Neural cell (in vitro differentiated cells): Measurements from ENCODE around the gene NPTXR. TPM values are rescaled to one million over a fixed set of nuclear protein-coding genes. Genes with fewer than 3 reads are reported as not detected.

Experiments used
- H2AFZ ChIP-seq: fragments of 200-600, 300-800 bp; sonication (generic), shearing (Covaris generic); 2 replicates; pipeline ENCODE4 v1.6.0; 2014; ENCODE audit warnings: low read depth, mild to moderate bottlenecking, antibody characterized with exemption, low read length, moderate library complexity
- H3F3A ChIP-seq: fragments of 200-600 bp; shearing (Covaris generic); 2 replicates; pipeline ENCODE4 v1.6.1; 2016; ENCODE audit warnings: mild to moderate bottlenecking, moderate library complexity, mixed read lengths, antibody characterized with exemption, low read length; ENCODE audit not compliant: insufficient read depth, poor library complexity, severe bottlenecking
- H3K27ac ChIP-seq: fragments of 200-600, 300-800 bp; sonication (generic), shearing (Covaris generic); 2 replicates; pipeline ENCODE4 v1.5.1; 2014; ENCODE audit warnings: mild to moderate bottlenecking, low read length, moderate library complexity
- H3K27me3 ChIP-seq: fragments of 300-800, 200-600 bp; sonication (generic), shearing (Covaris generic); 2 replicates; pipeline ENCODE4 v1.6.0; 2014; ENCODE audit warnings: mild to moderate bottlenecking, low read depth, low read length, moderate library complexity; ENCODE audit not compliant: insufficient read depth
- H3K36me3 ChIP-seq: fragments of 300-800, 200-600 bp; sonication (generic), shearing (Covaris generic); 2 replicates; pipeline ENCODE4 v1.5.1; 2014; ENCODE audit warnings: mild to moderate bottlenecking, antibody characterized with exemption, low read length, moderate library complexity; ENCODE audit not compliant: insufficient read depth
- H3K4me2 ChIP-seq: fragments of 300-800, 200-600 bp; sonication (generic), shearing (Covaris generic); 2 replicates; pipeline ENCODE4 v1.6.0; 2014; ENCODE audit warnings: mild to moderate bottlenecking, low read length
- H3K4me3 ChIP-seq: fragments of 300-800, 200-600 bp; sonication (generic), shearing (Covaris generic); 2 replicates; pipeline ENCODE4 v1.5.1; 2014; ENCODE audit warnings: mild to moderate bottlenecking, low read length, moderate library complexity
- H3K79me2 ChIP-seq: fragments of 200-600 bp; shearing (Covaris generic); replicated peaks from 2 replicates; pipeline ENCODE4 v1.6.0; 2014; ENCODE audit warnings: mild to moderate bottlenecking, low read length, moderate library complexity; ENCODE audit not compliant: insufficient read depth
- H3K9ac ChIP-seq: fragments of 300-800, 200-600 bp; sonication (generic), shearing (Covaris generic); 2 replicates; pipeline ENCODE4 v1.6.1; 2016; ENCODE audit warnings: mild to moderate bottlenecking, low read length, mixed read lengths
- H3K9me2 ChIP-seq: fragments of 200-600 bp; shearing (Covaris generic); 2 replicates; pipeline ENCODE4 v1.6.1; 2016; ENCODE audit warnings: mild to moderate bottlenecking, low read length, mixed read lengths; ENCODE audit not compliant: insufficient read depth
- H3K9me3 ChIP-seq: fragments of 200-600, 300-800 bp; sonication (generic), shearing (Covaris generic); 2 replicates; pipeline ENCODE4 v1.6.1; 2016; ENCODE audit warnings: mild to moderate bottlenecking, mixed run types, low read length, moderate library complexity, mixed read lengths
- H4K20me1 ChIP-seq: fragments of 200-600 bp; shearing (Covaris generic); 2 replicates; pipeline ENCODE4 v1.6.1; 2016; ENCODE audit warnings: mild to moderate bottlenecking, mixed run types; ENCODE audit not compliant: insufficient read depth
- CTCF ChIP-seq: fragments of 450-650 bp; IDR thresholded peaks from 2 replicates; pipeline ENCODE4 v1.5.1; 2014; ENCODE audit warnings: antibody characterized with exemption, mild to moderate bottlenecking, moderate library complexity; ENCODE audit not compliant: poor library complexity, severe bottlenecking
- EP300 ChIP-seq: fragments of 450-650 bp; conservative IDR thresholded peaks from 2 replicates; pipeline ENCODE4 v1.6.1; 2014; ENCODE audit warnings: antibody characterized with exemption, mild to moderate bottlenecking, moderate library complexity; ENCODE audit not compliant: poor library complexity, severe bottlenecking
- EZH2 ChIP-seq: fragments of 200-600, 300-800 bp; shearing (Covaris generic), sonication (generic); IDR thresholded peaks from 2 replicates; pipeline ENCODE4 v1.6.1; 2014; ENCODE audit warnings: antibody characterized with exemption, low read length, borderline replicate concordance, mild to moderate bottlenecking; ENCODE audit not compliant: insufficient read depth, poor library complexity, severe bottlenecking
- MXI1 ChIP-seq: fragments of 450-650 bp; conservative IDR thresholded peaks from 2 replicates; pipeline ENCODE4 v1.6.1; 2014; ENCODE audit warnings: antibody characterized with exemption, mild to moderate bottlenecking; ENCODE audit not compliant: poor library complexity, severe bottlenecking
- POLR2AphosphoS5 ChIP-seq: IDR thresholded peaks from 2 replicates; pipeline ENCODE4 v1.6.1; 2012
- RAD21 ChIP-seq: fragments of 450-650 bp; conservative IDR thresholded peaks from 2 replicates; pipeline ENCODE4 v1.6.1; 2014; ENCODE audit warnings: antibody characterized with exemption, mild to moderate bottlenecking, moderate library complexity
- SMC3 ChIP-seq: fragments of 450-650 bp; conservative IDR thresholded peaks from 2 replicates; pipeline ENCODE4 v1.6.1; 2014; ENCODE audit warnings: antibody characterized with exemption, mild to moderate bottlenecking, moderate library complexity; ENCODE audit not compliant: poor library complexity
- TAF1 ChIP-seq: IDR thresholded peaks from 2 replicates; pipeline ENCODE4 v1.6.1; 2012; ENCODE audit warnings: low read depth
- polyA plus RNA-seq: library from polyadenylated mRNA; depleted of rRNA; stranded (reverse); fragments of >200 nt; gene quantifications from 2 replicates; pipeline ENCODE4 v1.2.3, GENCODE V29; 2014
- TF ChIP-seq, protein P1 (sequence below): IDR thresholded peaks from 2 replicates; pipeline ENCODE4 v1.6.1; 2012; ENCODE audit warnings: borderline replicate concordance

NPTXR gene
- polyA plus RNA-seq, 1 donor from 2014 or later = 17.0 TPM

GRCh38 chr22:38861170-38861876 is 17.5 kb upstream of the NPTXR start:
- H3K9me3 ChIP-seq = no peaks in the 10 kb centered on the region
- TF ChIP-seq POLR2AphosphoS5 = no peak
- TF ChIP-seq MXI1 = no peak
- no peak for TF ChIP-seq SMC3
- no peak for TF ChIP-seq EZH2
- no peak for TF ChIP-seq EP300
- TF ChIP-seq, protein P1, sequence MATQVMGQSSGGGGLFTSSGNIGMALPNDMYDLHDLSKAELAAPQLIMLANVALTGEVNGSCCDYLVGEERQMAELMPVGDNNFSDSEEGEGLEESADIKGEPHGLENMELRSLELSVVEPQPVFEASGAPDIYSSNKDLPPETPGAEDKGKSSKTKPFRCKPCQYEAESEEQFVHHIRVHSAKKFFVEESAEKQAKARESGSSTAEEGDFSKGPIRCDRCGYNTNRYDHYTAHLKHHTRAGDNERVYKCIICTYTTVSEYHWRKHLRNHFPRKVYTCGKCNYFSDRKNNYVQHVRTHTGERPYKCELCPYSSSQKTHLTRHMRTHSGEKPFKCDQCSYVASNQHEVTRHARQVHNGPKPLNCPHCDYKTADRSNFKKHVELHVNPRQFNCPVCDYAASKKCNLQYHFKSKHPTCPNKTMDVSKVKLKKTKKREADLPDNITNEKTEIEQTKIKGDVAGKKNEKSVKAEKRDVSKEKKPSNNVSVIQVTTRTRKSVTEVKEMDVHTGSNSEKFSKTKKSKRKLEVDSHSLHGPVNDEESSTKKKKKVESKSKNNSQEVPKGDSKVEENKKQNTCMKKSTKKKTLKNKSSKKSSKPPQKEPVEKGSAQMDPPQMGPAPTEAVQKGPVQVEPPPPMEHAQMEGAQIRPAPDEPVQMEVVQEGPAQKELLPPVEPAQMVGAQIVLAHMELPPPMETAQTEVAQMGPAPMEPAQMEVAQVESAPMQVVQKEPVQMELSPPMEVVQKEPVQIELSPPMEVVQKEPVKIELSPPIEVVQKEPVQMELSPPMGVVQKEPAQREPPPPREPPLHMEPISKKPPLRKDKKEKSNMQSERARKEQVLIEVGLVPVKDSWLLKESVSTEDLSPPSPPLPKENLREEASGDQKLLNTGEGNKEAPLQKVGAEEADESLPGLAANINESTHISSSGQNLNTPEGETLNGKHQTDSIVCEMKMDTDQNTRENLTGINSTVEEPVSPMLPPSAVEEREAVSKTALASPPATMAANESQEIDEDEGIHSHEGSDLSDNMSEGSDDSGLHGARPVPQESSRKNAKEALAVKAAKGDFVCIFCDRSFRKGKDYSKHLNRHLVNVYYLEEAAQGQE = no peak
- no peak for TF ChIP-seq CTCF
- TF ChIP-seq TAF1 = no peak
- TF ChIP-seq RAD21 = no peak
- H3F3A ChIP-seq = no peaks in the 10 kb centered on the region
- no peaks in the 10 kb centered on the region for H3K36me3 ChIP-seq
- H3K27me3 ChIP-seq = no peaks in the 10 kb centered on the region
- peaks cover 11% of the 10 kb centered on the region for H4K20me1 ChIP-seq
- H3K79me2 ChIP-seq = no peaks in the 10 kb centered on the region
- no peak overlapping the region for H2AFZ ChIP-seq
- H3K9ac ChIP-seq = no peak overlapping the region
- no peak overlapping the region for H3K4me2 ChIP-seq
- no peak overlapping the region for H3K27ac ChIP-seq
- no peaks in the 10 kb centered on the region for H3K9me2 ChIP-seq
- H3K4me3 ChIP-seq = no peak overlapping the region

GRCh38 chr22:38860283-38861169 is 16.7 kb upstream of the NPTXR start:
- no peaks in the 10 kb centered on the region for H3K79me2 ChIP-seq
- no peak overlapping the region for H3K4me3 ChIP-seq
- no peaks in the 10 kb centered on the region for H3K9me2 ChIP-seq
- no peak overlapping the region for H3K4me2 ChIP-seq
- peaks cover 4% of the 10 kb centered on the region for H4K20me1 ChIP-seq
- no peaks in the 10 kb centered on the region for H3K36me3 ChIP-seq
- H3K27me3 ChIP-seq = no peaks in the 10 kb centered on the region
- H2AFZ ChIP-seq = no peak overlapping the region
- no peaks in the 10 kb centered on the region for H3F3A ChIP-seq
- H3K9me3 ChIP-seq = no peaks in the 10 kb centered on the region
- no peak overlapping the region for H3K9ac ChIP-seq
- no peak overlapping the region for H3K27ac ChIP-seq
- no peak for TF ChIP-seq SMC3
- TF ChIP-seq, protein P1 = no peak
- no peak for TF ChIP-seq EP300
- TF ChIP-seq TAF1 = no peak
- no peak for TF ChIP-seq CTCF
